Measurements from ENCODE around the gene AASS.

Gene AASS

DNA sequence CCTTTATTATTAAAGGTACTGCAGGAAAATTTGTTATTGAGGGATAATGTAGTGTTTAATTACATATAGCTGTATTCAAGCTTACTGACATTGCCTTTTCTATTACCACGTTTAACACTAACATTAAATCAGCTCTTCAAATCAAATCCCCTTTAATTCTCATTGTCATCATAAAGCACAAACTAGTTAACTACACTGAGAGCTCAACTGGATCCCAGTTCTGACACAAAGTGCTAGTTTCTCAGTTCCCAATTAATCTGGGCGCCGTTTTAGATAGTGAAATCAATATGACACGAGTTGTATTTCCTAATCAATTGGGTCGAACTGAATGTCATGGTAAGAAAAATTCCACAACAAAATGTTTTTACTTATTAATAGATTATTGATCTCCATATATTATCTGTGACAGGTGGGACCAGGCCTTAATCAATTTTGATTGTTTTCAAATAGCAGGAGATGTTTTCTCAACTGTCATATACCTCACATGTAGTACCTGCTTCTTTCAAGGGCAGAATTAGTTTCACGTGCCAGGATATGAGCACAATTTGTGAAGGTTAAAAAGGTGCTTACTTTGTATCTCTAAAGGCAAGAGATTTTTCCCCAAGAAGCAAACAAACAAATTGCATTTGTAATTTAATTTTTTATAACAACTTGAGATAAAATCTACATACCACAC is 71.0 kb downstream of the AASS start:
- ChIA-PET CTCF (no interaction called here), POLR2A (no interaction called here)
- Histone ChIP-seq H3K27ac (ENCODE audit: extremely low read depth, low read depth, low read length) (no peak overlapping the region), H3K36me3 (ENCODE audit: control insufficient read depth in 2 of 2, insufficient read depth in 1 of 2, low read length in 2 of 2) (peaks cover 8 to 18% of the 10 kb centered on the region in 2 experiments; a peak in 2 of 3 replicates), H3K9me3 (ENCODE audit: control insufficient read depth, insufficient read depth, low read depth, low read length) (no peaks in the 10 kb centered on the region), H3K4me1 (ENCODE audit: control insufficient read depth, insufficient read depth, low read length) (no peaks in the 10 kb centered on the region), H3K4me3 (ENCODE audit: low read depth, low read length) (no peak overlapping the region)
- TF ChIP-seq EGR2 (tag by site-specific recombination; IDR thresholded peaks at IDR 0.05; ENCODE audit: low read depth) (no peak), GLIS2 (tag by site-specific recombination; IDR thresholded peaks at IDR 0.05) (no peak), ZNF768 (tag by site-specific recombination; IDR thresholded peaks at IDR 0.05) (no peak), ZNF626 (tag by site-specific recombination; IDR thresholded peaks at IDR 0.05) (no peak)

DNA sequence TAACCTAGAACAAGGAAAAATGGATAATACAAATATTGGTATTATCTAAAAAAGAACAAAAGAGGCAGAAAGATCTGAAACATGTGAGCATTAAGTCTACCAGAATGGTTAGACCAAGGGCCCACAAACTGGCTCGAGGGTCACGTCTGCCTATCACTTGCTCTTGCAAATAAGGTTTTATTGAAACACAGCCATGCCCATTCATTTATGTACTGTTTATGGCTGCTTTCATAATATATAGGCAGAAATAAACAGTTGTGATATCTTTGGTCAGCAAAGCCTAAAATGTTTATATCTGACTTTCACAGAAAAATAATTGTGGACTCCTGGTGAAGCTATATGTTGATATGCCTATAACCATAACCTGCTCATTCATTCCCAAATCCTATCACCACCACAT is 71.8 kb downstream of the AASS start:
- H3K9me3 ChIP-seq (ENCODE audit: control insufficient read depth, insufficient read depth, low read depth, low read length), result no peaks in the 10 kb centered on the region
- no peak overlapping the region for H3K27ac ChIP-seq (ENCODE audit: extremely low read depth, low read depth, low read length)
- TF ChIP-seq, protein P1, sequence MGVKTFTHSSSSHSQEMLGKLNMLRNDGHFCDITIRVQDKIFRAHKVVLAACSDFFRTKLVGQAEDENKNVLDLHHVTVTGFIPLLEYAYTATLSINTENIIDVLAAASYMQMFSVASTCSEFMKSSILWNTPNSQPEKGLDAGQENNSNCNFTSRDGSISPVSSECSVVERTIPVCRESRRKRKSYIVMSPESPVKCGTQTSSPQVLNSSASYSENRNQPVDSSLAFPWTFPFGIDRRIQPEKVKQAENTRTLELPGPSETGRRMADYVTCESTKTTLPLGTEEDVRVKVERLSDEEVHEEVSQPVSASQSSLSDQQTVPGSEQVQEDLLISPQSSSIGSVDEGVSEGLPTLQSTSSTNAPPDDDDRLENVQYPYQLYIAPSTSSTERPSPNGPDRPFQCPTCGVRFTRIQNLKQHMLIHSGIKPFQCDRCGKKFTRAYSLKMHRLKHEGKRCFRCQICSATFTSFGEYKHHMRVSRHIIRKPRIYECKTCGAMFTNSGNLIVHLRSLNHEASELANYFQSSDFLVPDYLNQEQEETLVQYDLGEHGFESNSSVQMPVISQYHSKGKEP (tag by site-specific recombination; IDR thresholded peaks at IDR 0.05), result no peak
- TF ChIP-seq, protein P2, sequence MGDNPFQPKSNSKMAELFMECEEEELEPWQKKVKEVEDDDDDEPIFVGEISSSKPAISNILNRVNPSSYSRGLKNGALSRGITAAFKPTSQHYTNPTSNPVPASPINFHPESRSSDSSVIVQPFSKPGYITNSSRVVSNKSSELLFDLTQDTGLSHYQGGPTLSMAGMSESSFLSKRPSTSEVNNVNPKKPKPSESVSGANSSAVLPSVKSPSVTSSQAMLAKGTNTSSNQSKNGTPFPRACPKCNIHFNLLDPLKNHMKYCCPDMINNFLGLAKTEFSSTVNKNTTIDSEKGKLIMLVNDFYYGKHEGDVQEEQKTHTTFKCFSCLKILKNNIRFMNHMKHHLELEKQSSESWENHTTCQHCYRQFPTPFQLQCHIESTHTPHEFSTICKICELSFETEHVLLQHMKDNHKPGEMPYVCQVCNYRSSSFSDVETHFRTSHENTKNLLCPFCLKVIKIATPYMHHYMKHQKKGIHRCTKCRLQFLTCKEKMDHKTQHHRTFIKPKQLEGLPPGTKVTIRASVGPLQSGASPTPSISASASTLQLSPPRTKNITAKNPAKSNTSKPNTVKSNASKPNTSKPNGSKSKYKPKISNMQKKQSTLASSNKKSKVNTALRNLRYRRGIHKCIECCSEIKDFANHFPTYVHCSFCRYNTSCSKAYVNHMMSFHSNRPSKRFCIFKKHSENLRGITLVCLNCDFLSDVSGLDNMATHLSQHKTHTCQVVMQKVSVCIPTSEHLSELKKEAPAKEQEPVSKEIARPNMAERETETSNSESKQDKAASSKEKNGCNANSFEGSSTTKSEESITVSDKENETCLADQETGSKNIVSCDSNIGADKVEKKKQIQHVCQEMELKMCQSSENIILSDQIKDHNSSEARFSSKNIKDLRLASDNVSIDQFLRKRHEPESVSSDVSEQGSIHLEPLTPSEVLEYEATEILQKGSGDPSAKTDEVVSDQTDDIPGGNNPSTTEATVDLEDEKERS (tag by site-specific recombination; IDR thresholded peaks at IDR 0.05), result no peak
- H3K4me3 ChIP-seq (ENCODE audit: low read depth, low read length), result no peak overlapping the region
- POLR2A ChIA-PET, result no interaction called here
- H3K4me1 ChIP-seq (ENCODE audit: control insufficient read depth, insufficient read depth, low read length), result no peaks in the 10 kb centered on the region
- CTCF ChIA-PET, result no interaction called here
- peaks cover 8 to 11% of the 10 kb centered on the region in 2 experiments; a peak in 1 of 3 replicates for H3K36me3 ChIP-seq (ENCODE audit: control insufficient read depth in 2 of 2, insufficient read depth in 1 of 2, low read length in 2 of 2)

DNA sequence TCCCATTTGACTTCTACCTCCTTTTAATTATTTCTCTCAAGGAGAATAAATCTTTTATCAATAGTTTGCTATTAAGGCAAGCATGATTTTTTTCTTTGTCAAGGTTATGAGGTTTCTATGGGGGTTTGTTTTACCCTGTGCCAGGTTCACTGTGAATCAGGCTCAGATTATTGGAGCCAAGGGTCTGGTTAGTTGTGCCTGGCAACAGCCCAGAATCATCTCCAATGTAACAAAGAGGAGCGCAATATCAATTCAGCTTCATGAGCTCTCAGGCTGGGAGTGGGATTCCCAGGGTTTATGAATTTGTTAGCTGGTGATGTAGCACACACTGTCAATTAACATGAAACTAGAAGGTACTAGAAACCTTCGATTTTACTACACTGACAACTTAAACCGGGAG is 73.2 kb downstream of the AASS start:
- Histone ChIP-seq H3K4me3 (ENCODE audit: low read depth, low read length) (no peak overlapping the region), H3K36me3 (ENCODE audit: control insufficient read depth in 2 of 2, insufficient read depth in 1 of 2, low read length in 2 of 2) (0 out of 3 replicates have a peak, but pooled peaks cover 0 to 8% of the 10 kb centered on the region in 2 experiments), H3K9me3 (ENCODE audit: control insufficient read depth, insufficient read depth, low read depth, low read length) (no peaks in the 10 kb centered on the region), H3K27ac (ENCODE audit: extremely low read depth, low read depth, low read length) (no peak overlapping the region), H3K4me1 (ENCODE audit: control insufficient read depth, insufficient read depth, low read length) (no peaks in the 10 kb centered on the region)
- TF ChIP-seq, protein P3, sequence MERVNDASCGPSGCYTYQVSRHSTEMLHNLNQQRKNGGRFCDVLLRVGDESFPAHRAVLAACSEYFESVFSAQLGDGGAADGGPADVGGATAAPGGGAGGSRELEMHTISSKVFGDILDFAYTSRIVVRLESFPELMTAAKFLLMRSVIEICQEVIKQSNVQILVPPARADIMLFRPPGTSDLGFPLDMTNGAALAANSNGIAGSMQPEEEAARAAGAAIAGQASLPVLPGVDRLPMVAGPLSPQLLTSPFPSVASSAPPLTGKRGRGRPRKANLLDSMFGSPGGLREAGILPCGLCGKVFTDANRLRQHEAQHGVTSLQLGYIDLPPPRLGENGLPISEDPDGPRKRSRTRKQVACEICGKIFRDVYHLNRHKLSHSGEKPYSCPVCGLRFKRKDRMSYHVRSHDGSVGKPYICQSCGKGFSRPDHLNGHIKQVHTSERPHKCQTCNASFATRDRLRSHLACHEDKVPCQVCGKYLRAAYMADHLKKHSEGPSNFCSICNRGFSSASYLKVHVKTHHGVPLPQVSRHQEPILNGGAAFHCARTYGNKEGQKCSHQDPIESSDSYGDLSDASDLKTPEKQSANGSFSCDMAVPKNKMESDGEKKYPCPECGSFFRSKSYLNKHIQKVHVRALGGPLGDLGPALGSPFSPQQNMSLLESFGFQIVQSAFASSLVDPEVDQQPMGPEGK (tag by site-specific recombination; IDR thresholded peaks at IDR 0.05), result no peak
- TF ChIP-seq ZIC2 (tag by site-specific recombination; IDR thresholded peaks at IDR 0.05) (no peak), ZNF521 (tag by site-specific recombination; IDR thresholded peaks at IDR 0.05) (no peak), ZFP41 (tag by site-specific recombination; IDR thresholded peaks at IDR 0.05; ENCODE audit: borderline replicate concordance) (no peak), ZXDB (tag by site-specific recombination; IDR thresholded peaks at IDR 0.05) (no peak)
- POLR2A ChIA-PET, result no interaction called here
- CTCF ChIA-PET, result no interaction called here
